ENCODE data around the gene EMC9. TPM values are rescaled to one million over a fixed set of nuclear protein-coding genes. Genes with fewer than 3 reads are reported as not detected.
"Not testable (repeated sequence)": the region's sequence is repeated elsewhere in the genome, so short reads cannot be mapped to it uniquely, and the experiment has no call there.

The EMC9 gene
- total and polyA plus RNA-seq, 5 donors: 17.2 to 21.2 (median 18.5) TPM

DNA sequence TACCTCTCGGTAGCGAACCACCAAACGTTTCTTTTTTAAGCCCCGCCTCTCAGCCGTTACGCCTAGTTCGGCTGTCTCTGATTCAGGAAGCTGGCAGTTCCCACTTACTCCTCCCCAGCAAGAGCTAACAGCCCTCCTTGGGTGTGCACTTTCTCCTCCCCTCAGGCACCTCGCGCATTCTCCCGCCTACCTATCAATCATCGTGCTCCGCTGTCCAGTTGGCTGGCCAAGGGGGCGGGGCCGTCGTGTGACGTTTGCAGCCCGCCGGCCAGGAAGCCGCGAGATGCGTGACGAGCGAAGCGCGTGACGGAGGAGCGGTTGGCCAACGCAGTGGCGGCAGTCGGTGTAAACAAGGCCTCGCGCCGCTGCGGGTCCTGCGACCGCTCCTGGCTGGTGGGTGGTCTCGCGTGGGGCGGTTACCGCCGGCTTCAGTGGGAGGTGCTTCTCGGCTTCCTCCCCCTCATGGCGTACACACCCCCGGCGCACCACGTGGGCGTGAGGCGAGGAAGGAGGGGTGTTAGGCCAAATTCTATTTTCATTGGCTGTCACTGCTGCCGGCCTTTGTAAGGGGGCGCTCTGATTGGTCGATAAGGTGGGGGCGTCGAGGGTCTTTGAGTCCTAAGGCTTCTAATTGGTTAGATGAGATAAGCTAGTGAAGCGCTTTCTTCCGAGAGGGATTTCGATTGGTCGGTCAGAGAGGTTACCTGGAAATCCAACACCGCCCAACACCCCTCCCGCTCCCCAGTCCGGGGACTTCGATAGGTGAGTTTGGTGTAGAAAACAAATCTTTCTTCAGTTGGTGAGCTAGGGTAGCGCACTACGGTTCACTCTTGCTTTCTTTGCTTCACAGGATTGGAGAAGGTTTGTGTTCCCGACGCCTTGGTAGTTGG, 26.6 kb downstream of the EMC9 start, which contains the start of the genes DCAF11 and NRL:
DCAF11 (plus strand) TSS at position 246 of the 890 bp plus-strand sequence. CDS start 818 bp downstream, outside the sequence.
NRL (minus strand) TSS at position 418 of the 890 bp plus-strand sequence. CDS start 32,101 bp downstream, outside the sequence.
- H3K9me3 ChIP-seq (ENCODE audit: control insufficient read depth, low read length): no peaks in the 10 kb centered on the region
- DNase-seq (peak; percentile 99), ATAC-seq (peak; percentile 97)
- H3K27ac ChIP-seq (ENCODE audit: low read length): peak within 1 kb of the TSS; percentile 96
- H3K4me3 ChIP-seq (ENCODE audit: low read length): peak within 1 kb of the TSS; percentile 61
- H3K27me3 ChIP-seq (ENCODE audit: control insufficient read depth, insufficient read depth): no peaks in the 10 kb centered on the region
- H3K4me1 ChIP-seq (ENCODE audit: control insufficient read depth, insufficient read depth, low read length): peaks cover 3% of the 10 kb centered on the region
- intact Hi-C loops (cut with DNase I): no loop called here
- WGBS: under 1% methylated on average over 65 of the region's 65 CpGs

DNA sequence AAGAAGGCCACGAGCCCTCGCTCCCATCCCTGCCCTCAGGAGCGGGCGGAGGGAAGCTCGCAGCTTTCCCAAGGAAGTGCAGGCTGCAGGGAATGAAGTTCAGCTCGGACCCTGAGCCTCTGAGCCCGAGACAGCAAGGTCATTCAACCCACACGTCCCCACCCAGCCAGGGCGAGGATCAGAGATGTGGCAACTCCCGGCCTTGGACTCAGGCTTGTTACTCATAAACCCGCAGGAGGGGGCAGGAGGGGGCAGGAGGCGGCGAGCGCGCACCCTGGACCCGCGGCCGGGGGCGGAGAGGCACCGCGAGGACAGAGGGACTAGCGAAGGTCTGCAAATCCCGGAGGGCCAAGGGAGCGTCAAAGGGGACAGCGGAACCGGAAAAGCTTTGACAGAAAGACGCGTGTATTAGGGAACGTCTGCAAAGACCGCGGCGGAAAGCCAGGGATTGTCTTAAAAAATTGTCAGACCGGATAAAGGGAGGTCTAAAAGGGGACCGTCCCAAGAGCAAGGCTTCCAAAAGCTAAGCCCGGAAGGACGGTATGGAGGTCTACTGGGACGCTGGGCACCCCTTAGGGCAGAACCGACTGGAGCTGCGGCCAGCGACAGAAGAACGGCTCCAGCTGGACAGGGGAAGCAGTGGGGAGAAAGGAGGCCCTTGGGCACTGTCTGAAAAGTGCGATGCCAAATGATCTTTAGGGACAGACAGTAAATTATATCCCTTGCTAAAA, 27.4 kb downstream of the EMC9 start:
- peak overlapping the region; percentile 43 for H3K4me3 ChIP-seq (ENCODE audit: low read length)
- peak; percentile 91 to 93 (median 93) for DNase-seq
- ATAC-seq: peak; percentile 68 to 71
- H3K27ac ChIP-seq (ENCODE audit: low read length): peak overlapping the region; percentile 96
- no peaks in the 10 kb centered on the region for H3K27me3 ChIP-seq (ENCODE audit: control insufficient read depth, insufficient read depth)
- under 1% methylated on average over 42 of the region's 42 CpGs for WGBS
- intact Hi-C loops (cut with DNase I): no loop called here
- peaks cover 3% of the 10 kb centered on the region for H3K4me1 ChIP-seq (ENCODE audit: control insufficient read depth, insufficient read depth, low read length)
- H3K9me3 ChIP-seq (ENCODE audit: control insufficient read depth, low read length): no peaks in the 10 kb centered on the region

GRCh38 chr14:24113379-24113800, 28.0 kb downstream of the EMC9 start:
- Histone ChIP-seq H3K9me3 (ENCODE audit: control insufficient read depth, low read length) (no peaks in the 10 kb centered on the region), H3K4me1 (ENCODE audit: control insufficient read depth, insufficient read depth, low read length) (peaks cover 3% of the 10 kb centered on the region), H3K4me3 (ENCODE audit: low read length) (peak overlapping the region; percentile 43), H3K27ac (ENCODE audit: low read length) (peak overlapping the region; percentile 96), H3K27me3 (ENCODE audit: control insufficient read depth, insufficient read depth) (no peaks in the 10 kb centered on the region)
- DNase-seq: no peak
- ATAC-seq: no peak
- WGBS: 20% methylated on average over 15 of the region's 15 CpGs
- intact Hi-C loops (cut with DNase I): no loop called here

DNA sequence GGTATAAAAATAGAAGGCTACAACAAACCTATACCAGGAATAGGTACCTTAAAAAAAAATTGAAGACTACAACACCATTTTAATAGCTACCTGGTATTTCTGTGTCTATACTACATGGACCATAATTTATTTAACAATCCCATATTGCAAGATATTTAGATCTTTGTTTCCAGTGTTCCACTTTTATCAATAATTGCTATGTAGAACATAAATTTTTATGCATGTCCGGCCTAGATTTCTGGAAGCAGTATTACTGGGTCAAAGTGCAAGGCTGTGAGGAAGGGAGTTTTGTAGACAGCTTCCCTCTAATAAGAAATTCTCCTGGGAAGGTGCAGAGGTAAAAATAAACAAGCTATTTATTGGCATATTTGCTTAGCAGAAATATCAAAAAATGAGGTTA, 30.9 kb downstream of the EMC9 start:
- Histone ChIP-seq H3K9me3 (ENCODE audit: control insufficient read depth, low read length) (no peaks in the 10 kb centered on the region), H3K27ac (ENCODE audit: low read length) (no peak overlapping the region), H3K4me3 (ENCODE audit: low read length) (no peak overlapping the region), H3K4me1 (ENCODE audit: control insufficient read depth, insufficient read depth, low read length) (no peaks in the 10 kb centered on the region), H3K27me3 (ENCODE audit: control insufficient read depth, insufficient read depth) (no peaks in the 10 kb centered on the region)
- no peak for DNase-seq
- ATAC-seq: no peak
- intact Hi-C loops (cut with DNase I): no loop called here
- 63% methylated on average over 1 of the region's 1 CpG for WGBS

DNA sequence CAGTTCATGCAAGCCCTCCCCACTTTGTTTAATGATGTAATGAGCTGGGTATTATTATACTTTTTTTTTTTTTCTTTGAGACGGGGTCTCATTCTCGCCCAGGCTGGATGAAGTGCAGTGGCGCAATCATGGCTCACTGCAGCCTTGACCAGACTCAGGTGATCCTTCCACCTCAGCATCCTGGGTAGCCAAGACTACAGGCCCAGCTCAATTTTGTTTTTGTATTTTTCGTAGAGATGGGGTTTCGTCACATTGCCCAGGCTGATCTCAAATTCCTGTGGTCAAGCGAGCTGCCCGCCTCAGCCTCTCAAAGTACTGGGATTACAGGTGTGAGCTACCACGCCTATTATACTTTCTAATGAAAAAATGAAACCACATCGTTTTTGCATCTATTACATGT, 31.3 kb downstream of the EMC9 start:
- H3K27ac ChIP-seq (ENCODE audit: low read length): no peak overlapping the region
- no peaks in the 10 kb centered on the region for H3K4me1 ChIP-seq (ENCODE audit: control insufficient read depth, insufficient read depth, low read length)
- ATAC-seq (no peak), DNase-seq (no peak)
- no peaks in the 10 kb centered on the region for H3K27me3 ChIP-seq (ENCODE audit: control insufficient read depth, insufficient read depth)
- no peaks in the 10 kb centered on the region for H3K9me3 ChIP-seq (ENCODE audit: control insufficient read depth, low read length)
- no peak overlapping the region for H3K4me3 ChIP-seq (ENCODE audit: low read length)
- 85% methylated on average over 9 of the region's 9 CpGs for WGBS
- intact Hi-C loops (cut with DNase I): no loop called here

DNA sequence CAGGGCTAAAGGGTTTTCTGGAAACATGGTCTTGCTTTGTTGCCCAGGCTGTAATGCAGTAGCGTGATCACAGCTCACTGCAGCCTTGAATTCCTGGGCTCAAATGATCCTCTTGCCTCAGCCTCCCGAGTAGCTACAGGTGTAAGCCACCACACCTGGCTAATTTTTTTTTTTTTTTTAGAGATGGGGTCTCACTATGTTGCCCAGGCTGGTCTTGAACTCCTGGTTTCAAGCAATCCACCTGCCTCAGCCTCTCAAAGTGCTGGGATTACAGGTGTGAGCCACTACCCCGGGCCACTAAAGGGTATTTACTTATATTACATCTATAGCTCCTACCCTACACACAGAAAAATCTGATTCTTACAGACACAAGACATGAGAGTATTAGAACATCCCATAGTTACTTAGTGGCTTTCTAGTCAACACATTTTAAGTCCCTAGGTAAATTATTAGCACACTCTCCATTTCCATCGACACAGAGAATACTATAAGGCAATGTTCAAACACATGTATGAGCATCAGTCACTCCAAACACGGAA, 33.0 kb downstream of the EMC9 start:
- H3K27me3 ChIP-seq (ENCODE audit: control insufficient read depth, insufficient read depth): no peaks in the 10 kb centered on the region

GRCh38 chr14:24106672-24107271, 34.6 kb downstream of the EMC9 start:
- no peaks in the 10 kb centered on the region for H3K4me1 ChIP-seq (ENCODE audit: control insufficient read depth, insufficient read depth, low read length)
- 86% methylated on average over 4 of the region's 4 CpGs for WGBS
- ATAC-seq (no peak), DNase-seq (no peak)
- intact Hi-C loops (cut with DNase I): loop anchor here in 3 of 4 donors (5.0 to 10.0 kb wide), 2 partner anchors 49 to 52 kb away; partner anchors contain the start of gene CARMIL3 (in 2 of the 3)
- H3K27me3 ChIP-seq (ENCODE audit: control insufficient read depth, insufficient read depth): no peaks in the 10 kb centered on the region
- no peak overlapping the region for H3K4me3 ChIP-seq (ENCODE audit: low read length)
- H3K27ac ChIP-seq (ENCODE audit: low read length): no peak overlapping the region
- H3K9me3 ChIP-seq (ENCODE audit: control insufficient read depth, low read length): no peaks in the 10 kb centered on the region

More for the DNA sequence above, 33.0 kb downstream of the EMC9 start:
- no peak for DNase-seq
- peak in 1 of 2 donors; percentile 4 for ATAC-seq
- Histone ChIP-seq H3K4me1 (ENCODE audit: control insufficient read depth, insufficient read depth, low read length) (no peaks in the 10 kb centered on the region), H3K4me3 (ENCODE audit: low read length) (no peak overlapping the region), H3K27ac (ENCODE audit: low read length) (no peak overlapping the region), H3K9me3 (ENCODE audit: control insufficient read depth, low read length) (no peaks in the 10 kb centered on the region)
- intact Hi-C loops (cut with DNase I): loop anchor here in 3 of 4 donors (5.0 to 10.0 kb wide), 2 partner anchors 51 to 54 kb away; partner anchors contain the start of gene CARMIL3 (in 2 of the 3)
- WGBS: 45% methylated on average over 5 of the region's 5 CpGs

- H3K27ac ChIP-seq (ENCODE audit: low read length); H3K9me3 ChIP-seq (ENCODE audit: control insufficient read depth, low read length); DNase-seq; H3K4me3 ChIP-seq (ENCODE audit: low read length); H3K4me1 ChIP-seq (ENCODE audit: control insufficient read depth, insufficient read depth, low read length); ATAC-seq; H3K27me3 ChIP-seq (ENCODE audit: control insufficient read depth, insufficient read depth): not testable (repeated sequence)
- intact Hi-C loops (cut with DNase I): loop anchor here in 3 of 4 donors (5.0 to 10.0 kb wide), 2 partner anchors 48 to 51 kb away; partner anchors contain the start of gene CARMIL3 (in 2 of the 3)
- WGBS: 94% methylated on average over 8 of the region's 8 CpGs
These were observed 35.7 kb downstream of the EMC9 start for GRCh38 chr14:24105609-24106239.

DNA sequence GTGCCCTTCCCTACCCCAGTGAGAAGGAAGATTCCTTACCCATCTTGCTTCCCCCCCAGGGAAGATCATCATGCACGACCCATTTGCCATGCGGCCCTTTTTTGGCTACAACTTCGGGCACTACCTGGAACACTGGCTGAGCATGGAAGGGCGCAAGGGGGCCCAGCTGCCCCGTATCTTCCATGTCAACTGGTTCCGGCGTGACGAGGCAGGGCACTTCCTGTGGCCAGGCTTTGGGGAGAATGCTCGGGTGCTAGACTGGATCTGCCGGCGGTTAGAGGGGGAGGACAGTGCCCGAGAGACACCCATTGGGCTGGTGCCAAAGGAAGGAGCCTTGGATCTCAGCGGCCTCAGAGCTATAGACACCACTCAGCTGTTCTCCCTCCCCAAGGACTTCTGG, 37.9 kb downstream of the EMC9 start:
- 91% methylated on average over 13 of the region's 13 CpGs for WGBS
- no peaks in the 10 kb centered on the region for H3K27me3 ChIP-seq (ENCODE audit: control insufficient read depth, insufficient read depth)
- intact Hi-C loops (cut with DNase I): loop anchor here in 2 of 4 donors (10.0 kb wide), 1 partner anchor 49 kb away; the partner anchor contains the start of gene CARMIL3 (in 2 of the 2)
- ATAC-seq (no peak), DNase-seq (no peak)
- H3K9me3 ChIP-seq (ENCODE audit: control insufficient read depth, low read length): no peaks in the 10 kb centered on the region
- no peak overlapping the region for H3K27ac ChIP-seq (ENCODE audit: low read length)
- no peak overlapping the region for H3K4me3 ChIP-seq (ENCODE audit: low read length)
- no peaks in the 10 kb centered on the region for H3K4me1 ChIP-seq (ENCODE audit: control insufficient read depth, insufficient read depth, low read length)
